Activated CD8-positive, alpha-beta memory T cell treated with anti-CD3 and anti-CD28 coated beads, Interleukin-2, amount 50 U/mL, for 24 hours (primary cell): ENCODE results near the gene STARD5.

Source experiments
- DNase-seq: peaks from one replicate; pipeline ENCODE4 v3.0.0-alpha.2; 2020; ENCODE audit errors: extremely low read depth

Gene STARD5

DNA sequence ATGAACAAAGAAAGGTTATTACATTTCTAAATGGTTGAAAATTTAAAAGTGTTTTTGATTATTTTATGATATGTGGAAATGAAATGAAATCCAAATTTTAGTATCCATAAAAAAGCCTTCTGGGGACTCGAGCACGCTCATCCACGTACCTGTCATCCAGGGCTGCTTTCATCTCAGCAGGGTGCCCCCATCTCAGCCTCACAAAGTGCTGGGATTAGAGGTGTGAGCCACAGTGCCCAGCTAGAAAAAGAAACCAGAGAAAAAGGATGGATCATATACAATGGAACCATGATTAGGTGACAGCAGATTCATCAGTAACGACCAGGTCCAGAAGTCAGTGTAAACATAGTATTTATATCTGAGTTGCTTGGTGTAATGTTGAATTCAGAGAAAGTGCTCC, 49.7 kb downstream of the STARD5 start:
- DNase-seq, result no peak

DNA sequence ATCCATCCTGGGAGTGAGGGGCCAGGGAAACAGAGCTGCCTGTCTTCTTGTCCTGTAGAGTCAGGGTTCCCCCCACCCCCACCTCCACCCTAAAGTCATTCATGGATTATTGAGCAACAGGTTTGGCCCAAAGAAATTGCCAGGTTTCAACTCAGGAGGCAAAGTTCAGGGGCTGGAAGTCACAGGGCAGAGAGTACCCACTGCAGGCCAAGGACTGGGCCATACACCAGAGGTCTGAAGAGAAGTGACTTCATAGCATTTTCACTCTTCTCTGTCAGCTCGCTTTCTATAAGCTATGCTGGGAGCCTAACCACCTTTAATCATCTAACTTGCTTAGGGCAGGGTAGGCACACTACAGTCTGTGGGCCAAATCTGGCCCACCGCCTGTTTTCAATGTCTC, 50.1 kb downstream of the STARD5 start:
- DNase-seq, result no peak

DNA sequence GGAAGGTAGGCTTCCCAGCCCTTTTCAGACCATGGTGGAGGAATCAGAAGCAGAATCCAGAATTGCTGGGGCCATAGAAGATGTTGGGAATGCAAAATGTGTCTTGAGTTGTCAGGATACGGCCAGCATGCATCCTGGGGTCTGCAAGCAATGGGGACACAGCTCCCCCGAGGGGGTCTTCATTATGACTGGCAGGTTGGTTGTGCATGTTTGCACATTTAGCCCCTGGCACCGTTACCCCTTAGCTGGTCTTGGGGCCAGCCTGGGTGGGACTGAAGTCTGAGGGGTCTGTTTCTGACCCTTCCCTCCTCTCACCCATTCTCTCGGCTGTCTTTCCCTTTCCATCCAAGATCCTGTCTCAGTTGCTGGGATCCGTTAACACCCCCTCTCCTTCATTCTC, 50.7 kb downstream of the STARD5 start:
- DNase-seq, result no peak

DNA sequence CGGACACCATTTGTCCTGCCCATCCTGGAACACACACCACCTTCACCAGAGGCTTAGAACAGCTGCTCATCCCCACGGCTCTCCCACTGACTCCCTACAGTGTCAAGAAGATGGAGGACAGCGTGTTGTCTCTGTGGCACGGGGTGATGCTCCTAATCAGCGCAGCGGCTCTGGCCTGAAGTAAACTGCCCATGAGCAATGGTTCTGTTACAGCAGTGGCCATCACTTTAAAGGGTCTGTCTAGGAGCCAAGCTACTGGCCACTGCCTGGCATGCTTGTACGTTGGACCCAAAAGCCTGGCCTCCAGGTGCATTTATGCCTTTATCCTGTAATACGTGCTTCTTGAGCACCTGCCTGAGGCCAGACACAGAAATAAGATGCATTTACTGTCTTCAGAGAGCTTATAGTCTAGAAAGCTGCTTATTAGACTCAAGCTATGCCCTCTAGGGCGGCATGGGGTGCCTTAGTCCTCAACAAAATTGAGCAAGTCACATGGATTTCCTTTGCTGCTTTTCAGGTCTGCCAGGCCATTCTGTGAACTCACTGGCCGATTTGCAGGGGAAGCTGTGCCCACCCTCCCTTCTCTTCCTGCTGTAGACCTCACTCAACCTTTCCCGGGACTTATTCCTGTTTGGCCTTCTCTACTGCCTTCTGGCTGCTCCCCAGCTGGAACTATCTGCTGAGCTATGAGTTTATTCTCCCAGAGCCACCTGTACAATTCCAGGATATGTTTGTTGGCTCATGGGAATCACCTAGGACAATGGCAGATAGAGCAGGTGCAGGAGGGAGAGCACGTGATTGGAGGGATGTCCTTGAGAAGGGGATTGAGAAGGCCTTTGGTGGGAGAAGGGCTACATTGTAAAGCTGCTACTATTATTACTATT, 51.9 kb downstream of the STARD5 start:
- DNase-seq, result no peak

DNA sequence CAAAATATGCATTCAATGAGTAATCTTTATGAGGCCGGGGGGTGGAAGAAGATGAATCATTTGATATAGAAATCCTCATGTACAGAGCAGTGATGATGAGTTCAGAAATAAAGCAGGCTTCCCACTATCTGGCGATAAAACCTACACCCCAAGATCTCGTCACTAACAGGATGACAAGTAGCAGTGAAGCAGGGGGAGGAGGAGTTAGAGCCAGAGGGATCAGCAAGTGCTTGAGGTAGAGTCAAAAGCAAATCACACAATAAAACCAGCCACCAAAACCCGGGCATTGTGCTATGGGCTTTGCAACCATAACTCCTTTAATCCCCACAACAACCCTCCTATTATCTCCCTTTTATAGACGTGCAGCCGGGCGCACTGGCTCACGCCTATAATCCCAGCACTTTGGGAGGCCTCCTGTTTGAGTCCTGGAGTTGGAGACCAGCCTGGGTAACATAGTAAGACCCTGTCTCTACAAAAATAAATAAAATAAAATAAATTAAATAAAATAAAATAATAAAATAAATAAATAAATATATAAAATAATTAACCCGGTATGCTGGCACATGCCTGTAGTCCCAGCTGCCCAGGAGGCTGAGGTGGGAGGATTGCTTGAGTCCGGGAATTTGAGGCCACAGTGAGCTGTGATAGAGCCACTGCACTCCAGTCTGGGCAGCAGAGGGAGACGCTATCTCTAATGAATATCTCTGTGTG, 53.0 kb downstream of the STARD5 start:
- DNase-seq, result no peak

DNA sequence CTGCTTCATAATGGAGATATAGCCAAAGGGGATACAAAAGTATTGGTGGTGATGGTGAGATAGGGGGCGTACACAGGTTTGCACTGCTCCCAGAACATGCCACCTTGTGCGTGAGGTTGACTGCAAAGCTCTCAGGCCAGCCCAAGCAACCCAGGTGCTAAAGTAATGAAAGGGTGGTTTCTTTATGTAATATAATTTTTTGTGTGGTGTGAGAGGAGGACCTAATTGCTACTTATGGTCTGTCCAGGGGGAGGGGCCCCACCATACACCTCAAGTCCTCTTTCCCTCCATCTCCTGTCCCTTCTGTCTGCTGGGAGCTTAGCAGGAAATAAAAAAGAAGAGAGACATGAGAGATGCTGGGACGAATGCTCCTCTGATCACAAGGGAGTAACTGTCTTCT, 53.8 kb downstream of the STARD5 start:
- no peak for DNase-seq

DNA sequence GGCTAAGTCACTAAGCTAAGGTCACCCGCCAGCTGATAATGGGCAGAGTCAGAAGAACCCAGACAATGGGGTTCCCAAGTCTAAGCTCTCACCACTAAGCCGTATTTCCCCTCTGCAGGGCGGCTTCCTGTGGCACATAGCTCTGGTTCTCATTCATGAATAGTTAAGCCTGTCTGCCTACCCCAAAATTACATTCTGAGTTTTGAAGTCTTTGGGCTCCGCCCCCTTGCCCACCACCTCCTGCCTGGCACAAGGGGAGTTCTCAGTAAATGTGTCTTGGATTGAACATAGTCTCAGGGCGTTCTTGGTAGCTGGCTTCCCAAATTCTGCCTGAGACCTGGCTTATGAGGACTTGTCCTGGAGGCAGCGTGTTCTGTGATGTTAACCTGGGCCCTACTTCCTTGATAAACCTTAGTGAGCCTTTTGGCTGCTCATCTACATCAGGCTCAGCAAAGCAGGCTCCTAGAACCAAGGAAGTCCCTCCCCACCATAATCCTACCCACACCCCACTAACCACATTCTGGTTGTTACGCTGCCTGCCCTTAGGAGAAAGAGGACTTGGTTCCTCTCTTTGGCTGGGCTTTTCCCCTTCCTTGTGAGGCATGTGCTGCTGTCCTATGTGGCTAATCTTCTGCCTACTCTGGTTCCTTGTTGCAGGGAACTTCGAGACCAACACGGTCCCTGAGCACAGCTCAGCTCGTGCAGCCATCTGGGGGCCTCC, 54.9 kb downstream of the STARD5 start:
- no peak for DNase-seq

DNA sequence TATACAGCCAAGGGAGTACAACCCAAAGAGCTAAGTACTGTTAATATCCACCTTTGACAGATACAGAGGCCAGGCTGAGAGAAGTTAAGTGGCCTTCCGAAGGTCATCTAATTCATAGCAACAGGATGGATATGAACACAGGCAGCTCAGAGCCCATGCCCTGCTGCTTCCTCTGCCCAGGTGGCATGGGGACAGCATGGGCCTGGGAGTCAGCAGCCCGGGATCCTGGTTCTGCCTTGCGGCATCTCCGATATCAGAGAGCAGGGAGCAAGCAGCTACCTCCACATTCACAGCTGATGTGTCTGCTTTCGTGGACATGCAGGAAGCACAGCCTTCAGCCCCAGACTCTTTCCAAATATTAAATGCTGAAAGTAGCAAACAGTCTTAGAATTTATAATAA, 55.6 kb downstream of the STARD5 start:
- DNase-seq, result no peak

DNA sequence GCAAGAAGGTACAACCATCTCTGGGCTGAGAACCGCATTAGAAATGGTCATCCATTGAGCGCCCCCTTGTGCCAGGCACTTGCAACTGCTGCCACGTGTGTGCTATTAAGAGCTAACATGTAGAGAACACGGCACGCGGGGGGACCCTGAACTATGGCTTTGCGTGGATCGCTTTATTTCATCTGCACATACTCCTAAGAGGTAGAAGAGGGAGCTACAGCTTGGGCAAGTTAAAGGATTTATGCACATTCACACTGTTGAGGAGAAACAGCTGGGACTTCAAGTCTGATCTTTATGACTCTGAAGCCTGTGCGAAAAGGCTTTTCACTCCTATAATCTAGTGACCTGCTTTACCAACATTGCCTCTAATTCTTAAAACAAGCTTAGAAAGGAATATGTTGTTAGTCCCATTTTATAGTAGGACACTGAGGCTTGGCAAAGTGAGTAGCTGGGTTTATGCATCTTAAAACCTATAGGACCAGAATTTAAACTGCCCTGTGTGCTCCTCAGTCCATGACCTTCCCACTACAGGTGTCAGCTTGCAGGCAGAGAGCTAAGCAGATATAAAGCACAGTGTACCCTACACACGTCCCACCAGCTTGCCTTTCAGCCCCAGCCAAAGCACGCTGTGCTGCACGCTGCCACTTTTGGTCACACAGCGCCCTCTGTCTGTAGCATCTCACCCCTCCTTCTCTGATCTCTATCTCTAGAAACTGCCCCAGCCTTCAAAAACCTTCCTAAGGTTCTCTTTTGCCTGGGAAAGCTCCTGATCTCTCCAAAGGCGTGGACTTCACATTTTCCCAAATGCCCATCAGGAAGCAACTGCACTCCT, 57.8 kb downstream of the STARD5 start:
- peak; percentile 56 for DNase-seq

DNA sequence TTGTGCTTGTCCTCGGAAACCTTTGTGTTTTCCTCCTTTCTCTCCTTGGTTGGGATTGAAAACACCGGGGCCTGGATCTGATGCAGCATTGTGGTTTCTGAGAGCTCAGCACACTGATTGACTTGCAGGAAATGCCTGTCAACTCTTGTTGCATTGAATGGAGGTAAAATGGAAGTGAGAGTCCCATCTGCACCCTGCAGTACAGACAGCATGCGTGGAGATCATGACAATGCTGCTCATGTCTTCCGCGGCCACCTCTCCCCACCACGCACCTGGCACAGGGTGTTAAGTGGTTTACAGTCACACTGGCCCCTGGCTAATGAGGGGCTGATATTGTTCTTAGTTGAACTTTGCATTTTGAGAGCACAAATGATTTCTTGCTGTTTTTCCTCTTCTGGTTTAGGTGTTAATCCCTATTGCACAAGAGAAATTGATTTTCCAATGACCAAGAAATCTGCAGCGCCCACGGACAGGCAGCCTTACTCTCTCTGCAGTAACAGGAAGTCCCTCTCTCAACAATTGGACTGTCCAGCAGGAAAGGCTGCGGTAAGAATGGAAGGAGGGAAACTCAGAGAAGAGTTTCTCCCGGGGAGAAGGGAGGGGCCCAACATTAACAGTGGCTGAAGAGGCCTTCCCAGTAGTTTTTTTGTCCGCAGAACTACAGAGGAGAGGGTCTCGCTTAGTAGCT, 58.5 kb downstream of the STARD5 start:
- no peak for DNase-seq

DNA sequence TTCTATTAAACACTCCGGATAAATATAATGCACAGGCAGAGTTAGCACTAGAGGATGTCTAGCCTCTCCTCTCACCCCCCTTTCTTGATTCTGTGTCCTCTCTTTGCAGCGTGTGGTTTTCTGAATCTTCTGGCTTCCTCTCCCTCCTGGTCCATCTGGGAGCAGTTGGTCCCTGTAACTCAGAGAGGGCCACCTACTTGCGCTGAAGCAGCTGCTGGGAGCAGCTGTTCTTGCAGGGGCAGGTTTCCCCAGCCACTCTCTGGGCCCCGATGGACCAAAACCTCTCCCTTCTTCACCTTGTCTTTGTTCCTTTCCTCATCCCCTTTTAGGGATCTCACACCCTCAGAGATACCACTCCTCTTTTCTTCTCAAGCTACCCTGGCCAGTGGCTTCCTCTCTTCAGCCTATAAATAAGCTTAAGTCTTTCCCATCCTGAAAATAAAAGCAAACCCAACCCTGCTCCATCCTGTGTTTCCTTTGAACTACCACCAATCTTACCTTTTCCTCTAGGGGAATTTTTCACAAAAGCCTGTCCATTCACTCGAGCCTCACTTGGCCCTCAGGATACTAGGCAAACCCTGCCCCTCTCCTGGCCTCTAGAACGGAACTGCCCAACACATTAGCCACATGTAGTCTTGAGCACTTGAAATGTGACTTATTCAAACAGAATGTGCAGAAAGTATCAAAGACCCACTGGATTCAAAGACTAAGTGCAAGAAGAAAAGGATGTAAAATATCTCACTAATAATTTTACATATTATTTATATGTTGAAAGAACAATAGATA, 59.7 kb downstream of the STARD5 start:
- DNase-seq, result no peak

DNA sequence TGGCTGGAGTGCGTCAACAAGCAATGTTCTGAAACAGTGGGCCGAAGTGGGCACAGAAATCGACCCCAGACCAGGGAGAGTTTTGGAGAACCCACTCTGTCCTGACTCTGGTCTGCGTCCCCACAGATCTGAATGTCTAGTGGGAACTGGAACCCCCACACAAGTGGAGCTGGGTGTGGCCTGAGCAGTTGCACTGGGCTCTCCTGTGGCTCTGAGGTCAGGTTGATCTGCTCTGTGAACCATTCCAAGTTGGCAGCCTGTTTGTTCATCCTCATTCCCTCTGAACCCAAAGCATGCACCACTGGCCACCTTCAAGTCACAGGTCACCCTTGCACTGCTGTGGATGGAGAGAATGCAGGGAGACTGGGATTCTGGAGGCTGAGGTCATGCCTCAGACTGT, 60.5 kb downstream of the STARD5 start:
- DNase-seq, result no peak

DNA sequence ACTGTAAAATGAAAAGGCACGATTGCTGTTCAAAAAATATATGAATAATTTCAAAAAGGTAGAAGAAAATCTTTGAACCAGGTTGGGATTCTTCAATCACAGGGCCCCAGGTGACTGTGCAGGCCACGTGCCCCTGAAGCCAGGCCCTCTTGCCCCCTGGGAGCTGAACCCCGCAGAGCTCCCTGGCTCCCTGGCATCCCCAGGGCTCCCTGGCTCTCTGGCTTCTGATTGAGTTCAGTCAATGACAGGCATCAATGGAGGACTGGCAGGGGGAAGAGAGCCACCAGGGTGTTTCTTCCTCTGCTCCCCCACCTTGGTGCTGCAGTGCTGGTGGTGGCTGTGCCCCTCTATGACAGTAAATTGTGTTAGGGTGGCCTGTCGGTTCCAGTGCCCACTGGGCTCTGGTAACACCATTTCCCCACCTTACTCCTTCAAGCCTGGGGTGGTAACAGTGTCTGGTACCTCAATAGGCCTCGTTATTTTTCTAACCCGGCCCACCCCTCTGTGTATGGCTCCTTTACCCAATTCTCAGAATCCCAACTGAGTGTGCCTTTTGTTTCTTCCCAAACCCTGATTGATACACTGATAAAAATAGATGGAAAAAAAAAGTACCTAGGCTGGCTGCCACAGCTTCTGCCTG, 62.6 kb downstream of the STARD5 start:
- no peak for DNase-seq

DNA sequence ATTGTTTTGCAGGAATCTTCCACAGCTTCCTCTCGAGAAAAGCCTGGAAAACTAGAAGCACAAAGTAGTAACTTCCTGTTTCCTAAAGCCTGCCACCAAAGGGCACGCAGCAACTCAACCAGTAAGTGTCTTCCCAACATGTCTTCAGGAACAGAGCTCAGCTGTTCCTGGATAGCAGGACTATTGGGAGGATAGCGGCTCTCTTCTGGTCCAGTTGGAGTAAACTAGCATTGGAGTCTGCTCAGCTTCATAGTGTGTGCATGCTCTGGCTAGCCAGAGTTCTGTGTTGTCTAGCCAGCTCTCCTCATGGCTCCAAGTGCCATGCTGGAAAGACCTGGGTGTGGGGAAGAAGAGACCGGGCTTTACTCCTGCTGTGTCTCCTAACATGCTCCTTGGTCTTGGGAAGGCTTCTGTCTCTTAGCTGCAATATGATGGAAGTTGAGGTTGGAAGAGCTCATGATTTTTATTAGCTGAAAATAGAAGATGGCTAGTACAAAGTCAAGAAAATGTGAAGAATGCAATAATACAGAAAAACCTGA, 64.1 kb downstream of the STARD5 start:
- DNase-seq, result no peak
